Nephron (organoid): ENCODE measurements around the gene LBP.
A peak's percentile ranks its signal among the peaks of the same experiment; 100 is the strongest.

ENCODE experiments used
- H3K27ac Mint-ChIP-seq, 3 experiments: 2 replicates each; pipeline ENCODE4 v1.8.0; 2020; ENCODE audit warnings: mixed read lengths in 3 of 3, mild to moderate bottlenecking in 2 of 3, moderate library complexity in 1 of 3
- H3K27me3 Mint-ChIP-seq: 2 replicates; pipeline ENCODE4 v1.8.0; 2021; ENCODE audit warnings: low read depth, mild to moderate bottlenecking, moderate library complexity, mixed read lengths
- H3K36me3 Mint-ChIP-seq: 2 replicates; pipeline ENCODE4 v1.8.0; 2020; ENCODE audit warnings: low read depth, mixed read lengths
- H3K4me1 Mint-ChIP-seq: 2 replicates; pipeline ENCODE4 v1.8.0; 2020; ENCODE audit warnings: mixed read lengths
- H3K4me3 Mint-ChIP-seq, 3 experiments: 2 replicates each; pipeline ENCODE4 v1.8.0; 2020; ENCODE audit warnings: mild to moderate bottlenecking in 3 of 3, mixed read lengths in 3 of 3, moderate library complexity in 2 of 3
- H3K9me3 Mint-ChIP-seq: 2 replicates; pipeline ENCODE4 v1.8.0; 2020; ENCODE audit warnings: mixed read lengths
- CTCF ChIP-seq, 3 experiments: fragments of 200-600 bp; sonication (generic); IDR thresholded peaks; one replicate each; pipeline ENCODE4 v1.5.0; 2021; ENCODE audit warnings: antibody characterized with exemption in 3 of 3; ENCODE audit not compliant: unreplicated experiment in 3 of 3

LBP gene

GRCh38 chr20:38412877-38413577, 66.7 kb downstream of the LBP start:
- H3K9me3 Mint-ChIP-seq: no peaks in the 10 kb centered on the region
- TF ChIP-seq CTCF (IDR thresholded peaks at IDR 0.05; ENCODE audit: unreplicated experiment in 3 of 3): no peak
- H3K27me3 Mint-ChIP-seq: no peaks in the 10 kb centered on the region
- no peaks in the 10 kb centered on the region for H3K4me1 Mint-ChIP-seq
- H3K36me3 Mint-ChIP-seq: peaks cover 56% of the 10 kb centered on the region
- H3K27ac Mint-ChIP-seq: no peak overlapping the region
- H3K4me3 Mint-ChIP-seq: no peak overlapping the region

GRCh38 chr20:38414769-38415450, 68.6 kb downstream of the LBP start:
- H3K27me3 Mint-ChIP-seq: no peaks in the 10 kb centered on the region
- peaks cover 5% of the 10 kb centered on the region for H3K4me1 Mint-ChIP-seq
- no peak overlapping the region for H3K27ac Mint-ChIP-seq
- no peaks in the 10 kb centered on the region for H3K9me3 Mint-ChIP-seq
- H3K36me3 Mint-ChIP-seq: peaks cover 63% of the 10 kb centered on the region
- no peak overlapping the region for H3K4me3 Mint-ChIP-seq
- TF ChIP-seq CTCF (IDR thresholded peaks at IDR 0.05; ENCODE audit: unreplicated experiment in 3 of 3): no peak

GRCh38 chr20:38418509-38419204, 72.4 kb downstream of the LBP start:
- TF ChIP-seq CTCF (IDR thresholded peaks at IDR 0.05; ENCODE audit: unreplicated experiment in 3 of 3): no peak
- H3K4me1 Mint-ChIP-seq: peaks cover 5% of the 10 kb centered on the region
- H3K4me3 Mint-ChIP-seq: no peak overlapping the region
- peaks cover 77% of the 10 kb centered on the region for H3K36me3 Mint-ChIP-seq
- H3K27me3 Mint-ChIP-seq: no peaks in the 10 kb centered on the region
- peak overlapping the region in 1 of 3 experiments; percentile 9 for H3K27ac Mint-ChIP-seq
- no peaks in the 10 kb centered on the region for H3K9me3 Mint-ChIP-seq

- Mint-ChIP-seq H3K27me3 (no peaks in the 10 kb centered on the region), H3K4me3 (no peak overlapping the region), H3K27ac (no peak overlapping the region), H3K36me3 (peaks cover 82% of the 10 kb centered on the region), H3K4me1 (peaks cover 5% of the 10 kb centered on the region), H3K9me3 (no peaks in the 10 kb centered on the region)
- no peak for TF ChIP-seq CTCF (IDR thresholded peaks at IDR 0.05; ENCODE audit: unreplicated experiment in 3 of 3)
Observed at GRCh38 chr20:38420388-38421085, 74.3 kb downstream of the LBP start.

- no peak for TF ChIP-seq CTCF (IDR thresholded peaks at IDR 0.05; ENCODE audit: unreplicated experiment in 3 of 3)
- Mint-ChIP-seq H3K27ac (no peak overlapping the region), H3K4me1 (peaks cover 5% of the 10 kb centered on the region), H3K27me3 (no peaks in the 10 kb centered on the region), H3K36me3 (peaks cover 81% of the 10 kb centered on the region), H3K9me3 (no peaks in the 10 kb centered on the region), H3K4me3 (no peak overlapping the region)
Observed at GRCh38 chr20:38421915-38422314, 75.6 kb downstream of the LBP start.
